ENCODE data around the gene CD47.

CD47 gene

GRCh38 chr3:108090701-108091497, at the start of gene CD47:
Gene CD47 (minus strand): TSS chr3:108091031. CDS start chr3:108090908, 123 bp downstream.
- Mint-ChIP-seq H3K27ac (peak within 1 kb of the TSS; percentile 98), H3K27me3 (peaks cover 4% of the 10 kb centered on the region), H3K4me1 (peaks cover 29% of the 10 kb centered on the region), H3K9me3 (no peaks in the 10 kb centered on the region), H3K4me3 (peak within 1 kb of the TSS; percentile 97), H3K36me3 (peaks cover 18% of the 10 kb centered on the region)
- peak; percentile 97 for DNase-seq
- CTCF ChIA-PET, result interaction anchor here (1.1 kb wide), 1 partner anchor 35 kb away, joined by 5 read pairs; no protein-coding TSS in a partner anchor

- H3K9me3 Mint-ChIP-seq, result peaks cover 1% of the 10 kb centered on the region
- H3K4me3 Mint-ChIP-seq, result no peak overlapping the region
- no peak overlapping the region for H3K27ac Mint-ChIP-seq
- peaks cover 83% of the 10 kb centered on the region for H3K36me3 Mint-ChIP-seq
- H3K4me1 Mint-ChIP-seq, result peaks cover 43% of the 10 kb centered on the region
- CTCF ChIA-PET, result interaction anchor here (1.5 to 1.6 kb wide), 2 partner anchors 16 to 340 kb away, joined by 5 to 7 read pairs; no protein-coding TSS in a partner anchor
- H3K27me3 Mint-ChIP-seq, result no peaks in the 10 kb centered on the region
- DNase-seq, result no peak
Measured at GRCh38 chr3:108137460-108137814, 46.6 kb upstream of the CD47 start.

GRCh38 chr3:108136561-108137459, 46.0 kb upstream of the CD47 start:
- no peaks in the 10 kb centered on the region for H3K9me3 Mint-ChIP-seq
- no peaks in the 10 kb centered on the region for H3K27me3 Mint-ChIP-seq
- H3K36me3 Mint-ChIP-seq, result peaks cover 86% of the 10 kb centered on the region
- no peak overlapping the region for H3K27ac Mint-ChIP-seq
- no peak for DNase-seq
- no peak overlapping the region for H3K4me3 Mint-ChIP-seq
- H3K4me1 Mint-ChIP-seq, result peaks cover 49% of the 10 kb centered on the region
- CTCF ChIA-PET, result interaction anchor here (1.5 to 1.6 kb wide), 2 partner anchors 17 to 341 kb away, joined by 5 to 7 read pairs; no protein-coding TSS in a partner anchor

GRCh38 chr3:108134555-108134880, 43.7 kb upstream of the CD47 start:
- H3K27me3 Mint-ChIP-seq, result no peaks in the 10 kb centered on the region
- H3K9me3 Mint-ChIP-seq, result peaks cover under 1% of the 10 kb centered on the region
- peak overlapping the region; percentile 64 for H3K4me3 Mint-ChIP-seq
- H3K36me3 Mint-ChIP-seq, result peaks cover 90% of the 10 kb centered on the region
- peak overlapping the region; percentile 80 for H3K27ac Mint-ChIP-seq
- no peak for DNase-seq
- CTCF ChIA-PET, result interaction anchor here (1.3 kb wide), 1 partner anchor 271 kb away, joined by 3 read pairs; no protein-coding TSS in a partner anchor
- H3K4me1 Mint-ChIP-seq, result peaks cover 71% of the 10 kb centered on the region

- Mint-ChIP-seq H3K4me1 (peaks cover 76% of the 10 kb centered on the region), H3K27me3 (no peaks in the 10 kb centered on the region), H3K36me3 (peaks cover 90% of the 10 kb centered on the region), H3K9me3 (peaks cover 5% of the 10 kb centered on the region), H3K4me3 (peak overlapping the region; percentile 64), H3K27ac (peak overlapping the region; percentile 80)
- DNase-seq, result no peak
- CTCF ChIA-PET, result interaction anchor here (1.3 kb wide), 1 partner anchor 271 kb away, joined by 3 read pairs; no protein-coding TSS in a partner anchor
Measured at GRCh38 chr3:108133858-108134554, 43.2 kb upstream of the CD47 start.

- H3K36me3 Mint-ChIP-seq, result peaks cover 95% of the 10 kb centered on the region
- peak overlapping the region; percentile 66 for H3K27ac Mint-ChIP-seq
- peaks cover 12% of the 10 kb centered on the region for H3K9me3 Mint-ChIP-seq
- H3K4me1 Mint-ChIP-seq, result peaks cover 86% of the 10 kb centered on the region
- peak overlapping the region; percentile 53 for H3K4me3 Mint-ChIP-seq
- CTCF ChIA-PET, result interaction anchor here (1.1 kb wide), 1 partner anchor 20 kb away, joined by 4 read pairs; no protein-coding TSS in a partner anchor
- no peak for DNase-seq
- no peaks in the 10 kb centered on the region for H3K27me3 Mint-ChIP-seq
Measured at GRCh38 chr3:108133048-108133369, 42.2 kb upstream of the CD47 start.

GRCh38 chr3:108131475-108132134, 40.8 kb upstream of the CD47 start:
- peaks cover 88% of the 10 kb centered on the region for H3K36me3 Mint-ChIP-seq
- H3K9me3 Mint-ChIP-seq, result peaks cover 15% of the 10 kb centered on the region
- H3K4me3 Mint-ChIP-seq, result no peak overlapping the region
- H3K27me3 Mint-ChIP-seq, result no peaks in the 10 kb centered on the region
- no peak for DNase-seq
- peaks cover 90% of the 10 kb centered on the region for H3K4me1 Mint-ChIP-seq
- CTCF ChIA-PET, result interaction anchor here (1.0 kb wide), 1 partner anchor 22 kb away, joined by 4 read pairs; no protein-coding TSS in a partner anchor
- peak overlapping the region; percentile 50 for H3K27ac Mint-ChIP-seq

- H3K27ac Mint-ChIP-seq, result no peak overlapping the region
- H3K4me3 Mint-ChIP-seq, result no peak overlapping the region
- peaks cover 87% of the 10 kb centered on the region for H3K4me1 Mint-ChIP-seq
- peaks cover 84% of the 10 kb centered on the region for H3K36me3 Mint-ChIP-seq
- DNase-seq, result no peak
- H3K9me3 Mint-ChIP-seq, result peaks cover 15% of the 10 kb centered on the region
- H3K27me3 Mint-ChIP-seq, result no peaks in the 10 kb centered on the region
- CTCF ChIA-PET, result interaction anchor here (1.0 kb wide), 1 partner anchor 22 kb away, joined by 4 read pairs; no protein-coding TSS in a partner anchor
Measured at GRCh38 chr3:108130701-108131474, 40.1 kb upstream of the CD47 start.

GRCh38 chr3:108130236-108130635, 39.4 kb upstream of the CD47 start:
- Mint-ChIP-seq H3K27ac (no peak overlapping the region), H3K27me3 (no peaks in the 10 kb centered on the region), H3K36me3 (peaks cover 83% of the 10 kb centered on the region), H3K4me3 (no peak overlapping the region), H3K9me3 (peaks cover 15% of the 10 kb centered on the region), H3K4me1 (peaks cover 86% of the 10 kb centered on the region)
- DNase-seq, result no peak
- CTCF ChIA-PET, result interaction anchor here (0.5 kb wide), 1 partner anchor 41 kb away, joined by 3 read pairs; no protein-coding TSS in a partner anchor

GRCh38 chr3:108127301-108127988, 36.6 kb upstream of the CD47 start:
- peak overlapping the region; percentile 99 for H3K27ac Mint-ChIP-seq
- peak overlapping the region; percentile 83 for H3K4me3 Mint-ChIP-seq
- peaks cover 15% of the 10 kb centered on the region for H3K9me3 Mint-ChIP-seq
- H3K27me3 Mint-ChIP-seq, result peaks cover 4% of the 10 kb centered on the region
- DNase-seq, result peak; percentile 81
- CTCF ChIA-PET, result interaction anchor here (0.7 kb wide), 1 partner anchor 97 kb away, joined by 3 read pairs; no protein-coding TSS in a partner anchor
- peaks cover 61% of the 10 kb centered on the region for H3K36me3 Mint-ChIP-seq
- H3K4me1 Mint-ChIP-seq, result peaks cover 83% of the 10 kb centered on the region

GRCh38 chr3:108126348-108126747, 35.5 kb upstream of the CD47 start:
- DNase-seq, result no peak
- Mint-ChIP-seq H3K36me3 (peaks cover 50% of the 10 kb centered on the region), H3K27ac (peak overlapping the region; percentile 99), H3K4me1 (peaks cover 75% of the 10 kb centered on the region), H3K27me3 (peaks cover 11% of the 10 kb centered on the region), H3K4me3 (peak overlapping the region; percentile 95), H3K9me3 (peaks cover 15% of the 10 kb centered on the region)
- CTCF ChIA-PET, result interaction anchor here (0.6 to 1.5 kb wide), 3 partner anchors 36 to 695 kb away, joined by 3 to 5 read pairs (median 3); no protein-coding TSS in a partner anchor

- H3K4me3 Mint-ChIP-seq, result peak overlapping the region; percentile 95
- CTCF ChIA-PET, result interaction anchor here (0.8 to 1.5 kb wide), 4 partner anchors 36 to 352 kb away, joined by 3 to 5 read pairs (median 4); no protein-coding TSS in a partner anchor
- peaks cover 11% of the 10 kb centered on the region for H3K27me3 Mint-ChIP-seq
- DNase-seq, result peak; percentile 80
- peaks cover 72% of the 10 kb centered on the region for H3K4me1 Mint-ChIP-seq
- H3K36me3 Mint-ChIP-seq, result peaks cover 42% of the 10 kb centered on the region
- H3K27ac Mint-ChIP-seq, result peak overlapping the region; percentile 99
- H3K9me3 Mint-ChIP-seq, result peaks cover 15% of the 10 kb centered on the region
Measured at GRCh38 chr3:108125550-108126071, 34.8 kb upstream of the CD47 start.
